Pancreas (tissue), 10 donors: ENCODE results near the gene NOXRED1. TPM values are rescaled to one million over a fixed set of nuclear protein-coding genes. Genes with fewer than 3 reads are reported as not detected.

ENCODE experiments used
- ATAC-seq, 4 donors: fragments of 200-7000 bp; cut with Tn5 transposase; one replicate each; pipeline versions ENCODE4 v1.8.0 to v1.9.1; 2020; ENCODE audit warnings: mild to moderate bottlenecking in 4 of 4, moderate library complexity in 4 of 4
- DNase-seq, 6 donors: peaks; one replicate each; pipeline ENCODE4 v3.0.0-alpha.2; 2020
- FAIRE-seq: peaks from 2 replicates; lab custom pipeline; 2012; peaks lifted over from hg19 to GRCh38; lab: Jason Lieb, UNC
- H3K27ac ChIP-seq, 4 donors: fragments of 200-600 bp; sonication (generic); 1 replicate in 3 of 4; 2 replicates in 1 of 4; pipeline versions ENCODE4 v1.5.0 to v1.8.0; 2020
- H3K27me3 ChIP-seq, 4 donors: fragments of 200-600 bp; one replicate each; pipeline ENCODE4 v1.8.0; 2021
- H3K36me3 ChIP-seq, 3 donors: fragments of 200-600 bp; sonication (generic) in 1 of 3; one replicate each; pipeline versions ENCODE4 v1.5.0 to v1.8.0; 2020 to 2021
- H3K4me1 ChIP-seq, 3 donors: fragments of 200-600 bp; one replicate each; pipeline ENCODE4 v1.8.0; 2021
- H3K4me3 ChIP-seq, 4 donors: fragments of 200-600 bp; sonication (generic) in 2 of 4; one replicate each; pipeline versions ENCODE4 v1.5.0 to v1.8.0; 2020 to 2021
- H3K9me3 ChIP-seq, 4 donors: fragments of 200-600 bp; one replicate each; pipeline ENCODE4 v1.8.0; 2021
- WGBS, 2 donors: extraction: QIAGEN DNeasy Blood & Tissue Kit; methylation state at CpG; one replicate each; pipeline ENCODE4 v1.1.7; 2013; 5-methylcytosine and 5-hydroxymethylcytosine counted together
- intact Hi-C, 3 donors: fragments of 100-400 bp; cut with DNase I; formaldehyde crosslinking; loops; one replicate each; pipeline versions ENCODE4 v1.11.1 to v1.14.2; 2022
- polyA plus RNA-seq, 2 donors: library from polyadenylated mRNA; stranded (reverse); fragments of 200-250 nt; gene quantifications; one replicate each; pipeline ENCODE4 v1.2.3, GENCODE V29; 2013
- total RNA-seq, 6 donors: library from RNA; stranded (reverse); fragmentation: NEBNext Ultra II Directional in 4 of 6; extraction: Animal tissue kit (Norgen Biotek cat#: 25700) in 4 of 6; gene quantifications; one replicate each; pipeline versions ENCODE4 v1.2.1 to v1.2.4, GENCODE V29; 2021 to 2023
- TF ChIP-seq, protein P1 (sequence below), 4 donors: fragments of 200-600 bp; sonication (generic) in 3 of 4; IDR thresholded peaks; one replicate each; pipeline versions ENCODE4 v1.5.0 to v1.8.0; 2021; ENCODE audit warnings: antibody characterized with exemption in 4 of 4
- donor health status: healthy with polysubstance abuse.
- donor health status: DM: no; HTN: no; CAD: no; lungs with moderate emphysema.
- donor health status: DM: no; HTN: no; CAD: no.
- donor health status: control.
- donor health status: control.
- donor health status: Bipolar disorder and iron deficiency.
- donor health status: DM: yes; HTN: yes; CAD: no.
- donor health status: DM: no; HTN: no; CAD: no.
- donor health status: DM: no; HTN: no; CAD: no.
- donor health status: DM: yes; HTN: yes; CAD: no.

Gene NOXRED1
- total and polyA plus RNA-seq, 8 donors, result 0.16 to 0.77 (median 0.43) TPM

DNA sequence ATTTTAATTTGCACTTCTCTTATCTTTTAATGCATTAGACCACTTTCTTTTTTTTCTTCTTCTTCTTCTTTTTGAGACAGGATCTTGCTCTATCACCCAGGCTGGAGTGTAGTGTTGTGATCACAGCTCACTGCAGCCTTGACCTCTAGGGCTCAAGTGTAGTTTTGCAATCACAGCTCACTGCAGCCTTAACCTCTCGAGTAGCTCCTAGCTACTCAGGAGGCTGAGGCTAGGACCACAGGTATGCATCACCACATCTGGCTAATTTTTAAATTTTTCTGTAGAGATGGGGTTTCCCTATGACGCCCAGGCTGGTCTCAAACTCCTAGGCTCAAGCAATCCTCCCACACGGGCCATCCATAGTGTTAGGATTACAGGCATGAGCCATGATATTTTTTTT, 59.2 kb downstream of the NOXRED1 start:
- Histone ChIP-seq H3K36me3 (no peaks in the 10 kb centered on the region), H3K9me3 (no peaks in the 10 kb centered on the region), H3K27me3 (no peaks in the 10 kb centered on the region), H3K27ac (no peak overlapping the region), H3K4me1 (no peaks in the 10 kb centered on the region), H3K4me3 (no peak overlapping the region)
- no peak for DNase-seq
- no peak for FAIRE-seq
- ATAC-seq, result no peak
- TF ChIP-seq, protein P1, sequence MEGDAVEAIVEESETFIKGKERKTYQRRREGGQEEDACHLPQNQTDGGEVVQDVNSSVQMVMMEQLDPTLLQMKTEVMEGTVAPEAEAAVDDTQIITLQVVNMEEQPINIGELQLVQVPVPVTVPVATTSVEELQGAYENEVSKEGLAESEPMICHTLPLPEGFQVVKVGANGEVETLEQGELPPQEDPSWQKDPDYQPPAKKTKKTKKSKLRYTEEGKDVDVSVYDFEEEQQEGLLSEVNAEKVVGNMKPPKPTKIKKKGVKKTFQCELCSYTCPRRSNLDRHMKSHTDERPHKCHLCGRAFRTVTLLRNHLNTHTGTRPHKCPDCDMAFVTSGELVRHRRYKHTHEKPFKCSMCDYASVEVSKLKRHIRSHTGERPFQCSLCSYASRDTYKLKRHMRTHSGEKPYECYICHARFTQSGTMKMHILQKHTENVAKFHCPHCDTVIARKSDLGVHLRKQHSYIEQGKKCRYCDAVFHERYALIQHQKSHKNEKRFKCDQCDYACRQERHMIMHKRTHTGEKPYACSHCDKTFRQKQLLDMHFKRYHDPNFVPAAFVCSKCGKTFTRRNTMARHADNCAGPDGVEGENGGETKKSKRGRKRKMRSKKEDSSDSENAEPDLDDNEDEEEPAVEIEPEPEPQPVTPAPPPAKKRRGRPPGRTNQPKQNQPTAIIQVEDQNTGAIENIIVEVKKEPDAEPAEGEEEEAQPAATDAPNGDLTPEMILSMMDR (IDR thresholded peaks at IDR 0.05), result no peak
- intact Hi-C loops, result no loop called here
- WGBS, 2 donors, result 83 to 97% methylated on average over 3 of the region's 3 CpGs

DNA sequence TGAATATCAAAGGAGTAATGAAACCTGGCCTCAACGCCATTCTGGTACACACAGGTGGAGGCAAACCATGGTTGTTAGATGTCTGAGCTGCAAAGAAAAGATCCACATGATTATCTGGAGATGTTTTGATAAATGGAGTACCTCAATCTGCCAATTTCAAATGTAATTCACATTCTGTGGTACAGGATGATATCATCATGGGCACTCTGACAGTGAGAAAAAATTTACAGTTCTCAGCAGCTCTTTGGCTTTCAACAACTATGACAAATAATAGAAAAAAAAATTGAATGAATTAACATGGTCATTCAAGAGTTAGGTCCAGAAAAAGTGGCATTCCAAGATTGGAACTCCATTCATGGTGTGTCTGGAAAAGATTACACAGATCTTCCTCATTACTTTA, 63.7 kb downstream of the NOXRED1 start:
- WGBS, 2 donors, result 96 to 100% methylated on average over 1 of the region's 1 CpG
- TF ChIP-seq, protein P1 (IDR thresholded peaks at IDR 0.05), result no peak
- no peak for ATAC-seq
- no peak overlapping the region for H3K27ac ChIP-seq
- intact Hi-C loops, result no loop called here
- FAIRE-seq, result no peak
- no peak for DNase-seq
- no peak overlapping the region for H3K4me3 ChIP-seq
- H3K36me3 ChIP-seq, result no peaks in the 10 kb centered on the region
- no peaks in the 10 kb centered on the region for H3K9me3 ChIP-seq
- H3K27me3 ChIP-seq, result no peaks in the 10 kb centered on the region
- H3K4me1 ChIP-seq, result no peaks in the 10 kb centered on the region

DNA sequence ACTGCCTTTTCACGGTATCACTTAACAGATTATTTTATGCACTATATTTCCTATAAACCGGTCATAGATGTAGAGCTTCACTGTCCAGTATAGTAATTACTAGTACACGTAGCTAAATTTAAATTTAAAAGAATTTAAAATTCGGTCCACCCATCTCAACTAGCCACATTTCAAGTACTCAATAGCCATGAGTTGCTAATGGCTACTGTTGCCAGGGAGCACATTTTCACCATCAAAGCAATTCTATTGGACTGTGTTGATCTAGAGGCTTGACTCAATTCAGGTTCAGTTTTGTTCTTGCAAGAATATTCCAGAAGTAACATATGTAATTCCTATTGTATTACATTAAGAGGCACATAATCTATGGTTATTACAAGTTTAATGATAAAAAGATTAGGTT, 66.4 kb downstream of the NOXRED1 start:
- no peak for ATAC-seq
- H3K4me1 ChIP-seq, result no peaks in the 10 kb centered on the region
- WGBS, 2 donors, result 82 to 89% methylated on average over 4 of the region's 4 CpGs

DNA sequence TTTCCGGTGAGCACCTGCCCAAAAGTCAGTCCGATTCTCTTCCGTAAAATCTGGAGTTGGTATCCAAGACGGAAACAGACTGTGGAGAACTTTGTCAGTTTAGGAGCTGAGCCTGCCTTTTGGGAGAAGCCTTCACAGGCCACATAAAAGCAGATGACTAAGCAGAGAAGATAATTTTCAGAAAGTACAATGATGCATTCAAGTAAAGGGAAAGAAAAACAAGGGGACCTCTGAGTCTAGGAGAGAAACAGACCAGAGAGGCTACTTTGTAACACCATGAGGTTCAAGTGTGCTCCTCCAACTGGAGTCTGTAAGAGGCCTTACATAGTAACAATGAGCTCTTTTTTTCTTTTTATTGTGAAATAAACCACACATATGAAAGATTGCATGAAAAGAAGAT, 67.5 kb downstream of the NOXRED1 start:
- no peaks in the 10 kb centered on the region for H3K27me3 ChIP-seq
- FAIRE-seq (no peak), DNase-seq (no peak), ATAC-seq (no peak)
- intact Hi-C loops, result no loop called here
- TF ChIP-seq, protein P1 (IDR thresholded peaks at IDR 0.05), result no peak
- WGBS, 2 donors, result 95 to 96% methylated on average over 4 of the region's 4 CpGs
- H3K9me3 ChIP-seq, result no peaks in the 10 kb centered on the region
- H3K27ac ChIP-seq, result no peak overlapping the region
- no peaks in the 10 kb centered on the region for H3K4me1 ChIP-seq
- H3K36me3 ChIP-seq, result no peaks in the 10 kb centered on the region
- no peak overlapping the region for H3K4me3 ChIP-seq

More for the DNA sequence above, 66.4 kb downstream of the NOXRED1 start:
- H3K36me3 ChIP-seq, result no peaks in the 10 kb centered on the region
- H3K27me3 ChIP-seq, result no peaks in the 10 kb centered on the region
- no peaks in the 10 kb centered on the region for H3K9me3 ChIP-seq
- intact Hi-C loops, result no loop called here
- TF ChIP-seq, protein P1 (IDR thresholded peaks at IDR 0.05), result no peak
- no peak overlapping the region for H3K27ac ChIP-seq
- FAIRE-seq, result no peak
- DNase-seq, result no peak
- no peak overlapping the region for H3K4me3 ChIP-seq

DNA sequence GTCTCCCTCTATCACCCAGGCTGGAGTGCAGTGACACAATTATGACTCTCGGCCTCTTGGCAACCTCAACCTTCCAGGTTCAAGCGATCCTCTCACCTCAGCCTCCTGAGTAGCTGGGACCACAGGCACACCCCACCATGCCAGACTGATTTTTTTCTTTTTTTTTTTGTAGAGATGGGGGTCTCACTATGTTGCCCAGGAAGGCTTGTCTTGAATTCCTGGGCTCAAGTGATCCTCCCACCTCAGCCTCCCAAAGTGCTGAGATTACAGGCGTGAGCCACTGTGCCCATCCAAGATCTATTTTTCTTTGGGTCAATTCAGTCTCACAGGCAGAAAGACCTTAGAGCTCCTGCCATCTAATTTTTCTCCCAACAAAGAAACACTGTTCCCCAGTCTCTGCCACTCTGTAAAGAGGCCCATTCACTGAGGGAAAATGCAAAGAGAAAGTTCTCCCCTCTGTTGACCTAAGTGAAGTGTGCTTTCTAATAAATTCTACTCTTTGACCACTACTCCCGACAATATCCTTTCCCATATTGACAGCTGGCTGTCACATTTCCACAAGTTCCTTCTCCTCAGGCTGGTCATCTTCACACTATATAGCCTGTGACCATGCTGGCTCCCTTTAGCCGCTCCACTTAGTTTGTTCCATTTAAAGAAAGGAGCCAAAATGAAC, 69.7 kb downstream of the NOXRED1 start:
- ATAC-seq, result no peak
- Histone ChIP-seq H3K4me3 (no peak overlapping the region), H3K4me1 (no peaks in the 10 kb centered on the region), H3K9me3 (no peaks in the 10 kb centered on the region), H3K27me3 (no peaks in the 10 kb centered on the region), H3K36me3 (peaks cover 0 to 10% (median 0%) of the 10 kb centered on the region in 3 donors), H3K27ac (no peak overlapping the region)
- no peak for FAIRE-seq
- WGBS, 2 donors, result 80 to 89% methylated on average over 5 of the region's 5 CpGs
- TF ChIP-seq, protein P1 (IDR thresholded peaks at IDR 0.05), result no peak
- no peak for DNase-seq
- intact Hi-C loops, result no loop called here
